ENCODE data around the gene RASGRF2.
A peak's percentile ranks its signal among the peaks of the same experiment; 100 is the strongest.

RASGRF2 gene

DNA sequence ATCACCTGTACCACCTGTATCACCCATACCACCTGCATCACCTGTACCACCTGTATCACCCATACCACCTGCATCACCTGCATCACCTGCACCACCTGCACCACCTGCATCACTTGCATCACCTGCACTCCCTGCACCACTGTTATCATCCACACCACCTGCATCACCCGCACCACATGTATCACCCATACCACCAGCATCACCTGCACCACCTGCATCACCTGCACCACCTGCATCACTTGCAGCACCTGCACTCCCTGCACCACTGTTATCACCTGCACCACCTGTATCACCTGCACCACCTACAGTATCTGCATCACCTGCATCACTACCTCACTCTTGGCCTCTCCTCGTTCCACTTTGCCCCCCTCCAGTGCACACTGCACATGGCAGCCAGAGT, 209.8 kb downstream of the RASGRF2 start:
- DNase-seq (ENCODE audit: low spot score): no peak

DNA sequence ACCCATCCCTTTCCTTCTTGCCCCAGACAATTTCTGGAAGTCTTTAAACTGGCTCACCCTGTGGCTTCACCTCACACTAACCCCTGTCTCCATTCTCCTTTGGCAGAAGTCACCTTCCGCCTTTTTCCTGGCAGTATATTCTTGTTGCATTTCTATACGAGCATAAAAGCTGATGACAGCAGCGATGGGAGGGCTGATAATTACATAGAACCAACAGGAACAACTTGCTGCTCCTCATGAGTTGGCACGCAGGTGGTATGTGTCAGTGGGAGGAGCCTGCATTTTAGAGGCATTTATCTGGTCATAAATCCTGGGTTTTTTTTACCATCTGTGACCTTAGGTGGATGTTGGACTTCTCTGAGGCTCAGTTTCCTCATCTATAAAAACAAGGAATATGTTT, 211.6 kb downstream of the RASGRF2 start:
- no peak for DNase-seq (ENCODE audit: low spot score)

GRCh38 chr5:81172710-81173109, 212.5 kb downstream of the RASGRF2 start:
- DNase-seq (ENCODE audit: low spot score): no peak

DNA sequence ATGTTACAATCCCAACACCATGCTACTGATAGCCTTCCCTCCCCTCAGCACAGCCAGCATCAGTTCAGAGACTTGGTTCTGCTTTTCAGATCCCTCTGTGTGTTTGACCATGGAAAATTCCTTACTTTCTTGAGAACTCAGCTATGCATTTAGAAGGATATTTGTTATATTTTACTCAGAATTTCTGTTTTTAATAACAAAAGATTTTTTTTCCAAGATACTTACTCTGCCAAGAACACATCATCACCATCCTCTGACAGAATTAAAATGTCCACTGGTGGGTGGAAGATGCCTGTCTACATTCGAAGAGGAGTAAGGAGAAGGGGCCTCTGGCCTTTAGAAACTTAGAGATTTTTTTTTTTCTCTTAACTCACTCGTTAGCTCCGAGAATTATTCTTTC, 216.9 kb downstream of the RASGRF2 start:
- no peak for DNase-seq (ENCODE audit: low spot score)

DNA sequence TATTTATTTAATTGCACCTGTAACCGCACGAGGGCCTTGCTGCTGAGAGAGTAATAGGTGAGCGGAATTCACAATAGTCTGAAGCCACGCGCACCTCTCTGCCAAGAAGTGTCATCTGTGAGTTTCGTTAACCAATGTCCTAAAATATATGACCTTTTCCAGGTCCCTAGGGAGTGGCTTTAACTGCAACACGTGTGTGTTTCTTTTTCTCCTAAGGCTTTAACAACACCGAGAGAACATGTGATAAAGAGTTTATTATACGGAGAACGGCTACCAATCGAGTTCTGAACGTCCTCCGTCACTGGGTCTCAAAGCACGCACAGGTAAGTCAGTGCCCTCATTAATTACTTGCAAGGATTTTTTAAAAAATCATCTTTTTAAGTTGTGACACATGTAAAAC, 219.8 kb downstream of the RASGRF2 start:
- no peak for DNase-seq (ENCODE audit: low spot score)

DNA sequence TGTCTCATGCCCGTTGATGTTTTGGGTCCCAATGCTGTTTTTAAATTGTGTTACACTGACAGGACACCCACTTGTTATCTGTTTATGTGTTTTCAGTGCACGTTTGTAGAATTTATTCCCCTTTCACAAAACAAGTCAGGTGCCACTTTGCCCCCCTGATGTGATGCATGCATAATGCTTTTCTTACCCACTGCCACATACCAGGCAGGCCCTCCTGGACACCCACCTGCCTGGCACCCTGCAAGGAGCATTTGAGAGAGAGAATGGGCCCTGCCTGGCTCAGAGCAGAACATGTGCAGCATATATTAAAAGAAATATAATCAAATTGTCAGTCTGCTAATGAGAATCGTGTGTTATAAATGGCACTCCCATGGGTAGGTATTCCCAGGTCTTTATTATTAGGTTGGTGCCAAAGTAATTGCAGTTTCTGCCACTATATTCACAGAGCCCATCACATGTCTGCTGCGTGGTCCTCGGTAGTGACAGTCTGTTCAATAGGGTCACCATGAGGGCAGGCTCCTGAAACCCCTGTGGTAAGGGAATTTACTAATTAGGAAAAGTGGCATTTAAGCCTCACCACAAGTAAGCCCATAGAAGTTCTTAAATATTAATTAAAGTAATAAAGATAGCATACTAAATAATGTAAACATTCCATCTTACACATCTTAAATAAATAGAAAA, 220.8 kb downstream of the RASGRF2 start:
- no peak for DNase-seq (ENCODE audit: low spot score)

DNA sequence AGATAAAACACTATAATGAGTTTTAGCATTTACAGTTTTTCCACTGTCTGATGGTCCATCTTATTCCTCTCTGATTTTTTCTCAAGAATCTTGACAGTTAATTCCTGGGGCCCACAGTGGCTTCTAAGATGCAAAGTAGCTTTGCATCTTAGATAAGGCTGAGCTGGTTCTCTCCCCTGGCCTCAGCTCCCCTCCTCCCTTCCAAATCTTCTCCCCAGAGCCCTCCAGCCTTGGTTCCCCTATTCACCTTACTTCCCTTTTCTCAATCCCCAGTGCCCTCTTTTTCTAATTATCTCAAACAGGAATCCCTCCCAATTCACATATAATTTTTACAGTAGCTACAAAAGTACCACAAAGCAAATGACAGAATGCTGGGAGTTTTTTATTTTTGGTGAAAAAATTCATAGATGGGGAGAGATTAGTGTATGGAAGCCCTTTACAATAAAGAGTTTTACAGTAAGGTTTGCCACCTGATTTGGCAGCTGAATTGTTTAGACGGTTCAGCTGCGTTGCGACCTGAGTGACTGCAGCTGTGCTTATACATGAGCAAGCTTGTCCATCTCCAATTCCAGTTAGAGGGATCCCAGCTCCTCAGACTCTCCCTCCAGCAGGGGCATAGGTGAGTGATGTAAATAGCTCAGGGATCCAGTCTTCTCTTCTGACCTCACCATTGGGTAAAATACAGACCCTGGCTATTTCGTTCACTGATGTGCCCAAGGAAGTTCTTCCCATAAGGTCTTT, 221.6 kb downstream of the RASGRF2 start:
- DNase-seq (ENCODE audit: low spot score): no peak

GRCh38 chr5:81182396-81183390, 222.5 kb downstream of the RASGRF2 start:
- no peak for DNase-seq (ENCODE audit: low spot score)

GRCh38 chr5:81183811-81184748, 223.9 kb downstream of the RASGRF2 start:
- no peak for DNase-seq (ENCODE audit: low spot score)

- no peak for DNase-seq (ENCODE audit: low spot score)
These were observed 224.6 kb downstream of the RASGRF2 start for GRCh38 chr5:81184749-81185110.

- no peak for DNase-seq (ENCODE audit: low spot score)
These were observed 227.7 kb downstream of the RASGRF2 start for GRCh38 chr5:81187885-81188284.

DNA sequence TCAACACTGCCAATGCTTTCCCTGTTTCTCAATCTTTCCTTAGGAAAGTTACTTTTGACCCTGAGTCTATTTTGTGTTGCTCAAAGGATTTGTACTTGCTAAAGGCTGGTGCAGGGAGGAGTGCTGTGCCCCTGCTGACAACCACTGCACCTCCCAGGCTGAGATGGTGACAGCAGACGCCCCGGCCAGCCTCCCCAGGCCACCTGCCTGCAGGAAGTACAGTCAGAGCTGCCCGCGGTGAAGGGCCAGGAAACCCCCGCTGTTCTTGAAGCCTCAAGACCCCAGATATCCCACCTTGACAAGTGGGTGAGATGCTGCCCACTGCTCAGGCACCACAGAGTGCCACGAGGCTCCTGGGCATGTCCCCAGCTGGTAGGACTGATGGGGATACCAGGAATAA, 228.8 kb downstream of the RASGRF2 start:
- DNase-seq (ENCODE audit: low spot score): no peak

- DNase-seq (ENCODE audit: low spot score): no peak
These were observed 229.8 kb downstream of the RASGRF2 start for GRCh38 chr5:81189875-81190498.

DNA sequence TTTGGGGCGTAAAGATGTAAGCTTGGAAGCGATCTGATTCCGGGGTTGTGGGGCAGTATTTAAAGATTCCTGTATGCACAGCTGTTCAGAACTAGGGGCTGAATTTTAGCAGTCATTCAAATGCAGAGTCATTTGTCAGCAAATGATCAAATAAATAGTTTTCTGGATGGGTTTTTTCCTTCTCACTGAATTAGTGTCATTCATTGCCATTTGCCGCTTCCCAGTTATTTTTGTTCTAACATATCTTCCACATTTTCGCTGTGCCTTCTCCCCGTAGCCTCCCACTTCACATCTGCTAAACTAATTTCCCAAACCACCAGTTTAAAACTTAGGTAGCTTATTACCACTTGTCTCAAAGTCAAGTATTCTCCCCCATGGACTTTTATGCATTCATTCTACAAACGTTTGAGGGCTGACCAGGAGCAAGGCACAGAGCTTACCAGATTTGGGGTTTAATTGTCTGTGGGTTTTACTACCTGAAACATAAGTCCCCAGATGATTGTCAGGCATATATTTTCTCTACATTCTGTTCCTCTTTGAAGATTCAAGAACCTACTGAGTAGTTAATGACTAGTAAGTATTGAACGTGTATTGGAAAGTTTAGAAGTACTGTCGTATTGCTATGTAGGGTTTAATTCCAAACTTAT, 231.7 kb downstream of the RASGRF2 start:
- no peak for DNase-seq (ENCODE audit: low spot score)

DNA sequence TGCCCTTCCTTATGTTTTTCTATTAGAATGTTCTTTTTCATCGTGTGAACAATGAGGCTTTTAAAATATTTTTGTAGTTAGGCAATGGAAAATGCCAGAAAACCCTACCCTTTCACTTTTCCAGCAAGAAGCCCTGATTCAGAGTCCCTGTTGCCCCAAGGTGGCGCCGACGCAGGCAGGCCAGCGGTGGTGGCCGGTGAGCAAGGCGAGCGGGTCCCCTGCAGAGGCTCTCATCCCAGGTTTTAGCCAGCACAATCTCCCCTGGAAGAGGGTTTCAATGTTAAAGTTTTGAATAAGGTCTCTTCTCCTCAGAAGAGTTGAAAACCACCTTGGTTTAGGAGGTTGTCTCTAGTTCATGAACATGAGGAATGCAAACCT, 232.2 kb downstream of the RASGRF2 start:
- no peak for DNase-seq (ENCODE audit: low spot score)

DNA sequence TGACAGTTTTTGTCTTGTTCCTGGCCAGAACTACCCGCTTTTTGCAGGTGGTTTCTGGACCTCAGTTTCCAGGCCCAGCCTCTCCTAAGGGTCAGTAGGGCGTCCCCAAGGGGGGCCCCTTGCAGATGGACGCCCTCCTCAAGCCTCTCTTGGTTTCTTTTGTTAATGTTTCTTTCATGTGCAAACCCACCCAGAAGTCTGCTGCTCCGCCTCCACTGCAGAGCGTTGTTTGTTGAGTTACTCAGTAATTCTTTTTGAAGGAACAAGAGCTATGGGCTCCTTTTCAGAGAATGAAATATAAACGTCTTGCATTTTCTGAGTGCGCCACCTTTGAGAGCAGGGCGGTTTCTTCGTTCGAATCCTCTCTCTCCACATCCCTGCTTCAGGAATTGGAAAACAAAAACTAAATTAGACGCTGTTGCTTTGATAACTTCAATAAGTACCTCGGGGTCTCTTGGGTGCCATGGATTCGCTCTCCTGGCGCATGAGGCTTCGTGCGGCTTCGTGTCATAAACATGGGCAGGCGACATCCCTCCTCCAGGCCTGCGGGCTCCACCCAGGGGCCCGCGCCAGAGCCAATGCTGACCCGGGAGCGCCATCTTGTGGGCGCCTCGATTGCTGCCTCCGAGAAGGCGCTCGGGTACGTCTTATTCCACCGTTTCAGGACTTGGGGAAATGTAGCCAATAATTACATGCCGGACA, 234.6 kb downstream of the RASGRF2 start:
- DNase-seq (ENCODE audit: low spot score): peak; percentile 95

GRCh38 chr5:81195335-81195929, 235.3 kb downstream of the RASGRF2 start:
- no peak for DNase-seq (ENCODE audit: low spot score)

- no peak for DNase-seq (ENCODE audit: low spot score)
These were observed 242.5 kb downstream of the RASGRF2 start for GRCh38 chr5:81202655-81203054.

GRCh38 chr5:81203729-81204128, 243.6 kb downstream of the RASGRF2 start:
- no peak for DNase-seq (ENCODE audit: low spot score)

- no peak for DNase-seq (ENCODE audit: low spot score)
These were observed 244.0 kb downstream of the RASGRF2 start for GRCh38 chr5:81204205-81204604.
